ENCODE data around the gene ZC3H11A.

The ZC3H11A gene

DNA sequence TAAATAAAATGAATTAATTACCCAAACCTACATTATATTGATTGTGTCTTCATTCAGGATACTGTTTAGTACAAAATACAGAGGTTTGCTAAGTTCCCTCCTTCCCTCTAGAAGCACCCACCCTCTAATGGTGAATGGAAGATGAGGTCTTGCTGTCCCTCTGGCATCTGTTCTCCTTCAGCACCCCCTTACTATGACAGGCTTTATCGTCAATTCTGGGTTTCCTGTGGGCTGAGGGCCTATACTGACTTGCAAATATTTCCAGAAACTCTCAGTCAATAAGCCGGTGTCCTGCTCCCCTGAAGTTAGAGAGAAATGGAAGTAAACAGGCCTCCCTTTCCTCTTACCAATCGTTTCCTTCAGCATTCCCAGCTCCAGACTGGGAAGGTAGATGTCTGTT lies 17.3 kb upstream of the ZC3H11A start:
- Histone ChIP-seq H3F3A (ENCODE audit: insufficient read depth) (no peaks in the 10 kb centered on the region), H3K9me3 (ENCODE audit: insufficient read depth, low read length) (no peaks in the 10 kb centered on the region), H3K4me2 (ENCODE audit: low read depth, low read length, poor library complexity, severe bottlenecking) (no peak overlapping the region)

GRCh38 chr1:203778789-203779188 lies 16.6 kb upstream of the ZC3H11A start:
- H3K79me2 ChIP-seq (ENCODE audit: insufficient read depth, low read length) = no peaks in the 10 kb centered on the region
- H3K27ac ChIP-seq (ENCODE audit: low read depth, low read length) = no peak overlapping the region
- no peak overlapping the region for H3K4me3 ChIP-seq (ENCODE audit: insufficient read depth, low read length, poor library complexity, severe bottlenecking)
- H3K9me3 ChIP-seq (ENCODE audit: insufficient read depth, low read length) = no peaks in the 10 kb centered on the region
- H3K36me3 ChIP-seq (ENCODE audit: low read length) = no peaks in the 10 kb centered on the region
- no peaks in the 10 kb centered on the region for H3K27me3 ChIP-seq (ENCODE audit: low read length)
- no peaks in the 10 kb centered on the region for H4K20me1 ChIP-seq (ENCODE audit: low read depth, low read length)
- H3F3A ChIP-seq (ENCODE audit: insufficient read depth) = no peaks in the 10 kb centered on the region
- no peaks in the 10 kb centered on the region for H3K9me2 ChIP-seq (replicated peaks; ENCODE audit: insufficient read depth, low read length)
- no peak overlapping the region for H3K9ac ChIP-seq (ENCODE audit: low read length)
- no peak overlapping the region for H2AFZ ChIP-seq (ENCODE audit: low read depth, low read length, severe bottlenecking)
- no peak for TF ChIP-seq EZH2phosphoT487 (conservative IDR thresholded peaks at IDR 0.05; ENCODE audit: low read length)
- TF ChIP-seq, protein P1, sequence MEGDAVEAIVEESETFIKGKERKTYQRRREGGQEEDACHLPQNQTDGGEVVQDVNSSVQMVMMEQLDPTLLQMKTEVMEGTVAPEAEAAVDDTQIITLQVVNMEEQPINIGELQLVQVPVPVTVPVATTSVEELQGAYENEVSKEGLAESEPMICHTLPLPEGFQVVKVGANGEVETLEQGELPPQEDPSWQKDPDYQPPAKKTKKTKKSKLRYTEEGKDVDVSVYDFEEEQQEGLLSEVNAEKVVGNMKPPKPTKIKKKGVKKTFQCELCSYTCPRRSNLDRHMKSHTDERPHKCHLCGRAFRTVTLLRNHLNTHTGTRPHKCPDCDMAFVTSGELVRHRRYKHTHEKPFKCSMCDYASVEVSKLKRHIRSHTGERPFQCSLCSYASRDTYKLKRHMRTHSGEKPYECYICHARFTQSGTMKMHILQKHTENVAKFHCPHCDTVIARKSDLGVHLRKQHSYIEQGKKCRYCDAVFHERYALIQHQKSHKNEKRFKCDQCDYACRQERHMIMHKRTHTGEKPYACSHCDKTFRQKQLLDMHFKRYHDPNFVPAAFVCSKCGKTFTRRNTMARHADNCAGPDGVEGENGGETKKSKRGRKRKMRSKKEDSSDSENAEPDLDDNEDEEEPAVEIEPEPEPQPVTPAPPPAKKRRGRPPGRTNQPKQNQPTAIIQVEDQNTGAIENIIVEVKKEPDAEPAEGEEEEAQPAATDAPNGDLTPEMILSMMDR (IDR thresholded peaks at IDR 0.05; ENCODE audit: insufficient read depth, low read length, poor library complexity, severe bottlenecking) = no peak
- no peak overlapping the region for H3K4me2 ChIP-seq (ENCODE audit: low read depth, low read length, poor library complexity, severe bottlenecking)

More for the DNA sequence above, 17.3 kb upstream of the ZC3H11A start:
- Histone ChIP-seq H3K9ac (ENCODE audit: low read length) (no peak overlapping the region), H3K27ac (ENCODE audit: low read depth, low read length) (no peak overlapping the region), H3K9me2 (replicated peaks; ENCODE audit: insufficient read depth, low read length) (no peaks in the 10 kb centered on the region), H3K36me3 (ENCODE audit: low read length) (no peaks in the 10 kb centered on the region), H4K20me1 (ENCODE audit: low read depth, low read length) (no peaks in the 10 kb centered on the region), H3K4me3 (ENCODE audit: insufficient read depth, low read length, poor library complexity, severe bottlenecking) (no peak overlapping the region), H3K79me2 (ENCODE audit: insufficient read depth, low read length) (no peaks in the 10 kb centered on the region), H2AFZ (ENCODE audit: low read depth, low read length, severe bottlenecking) (no peak overlapping the region), H3K27me3 (ENCODE audit: low read length) (no peaks in the 10 kb centered on the region)
- no peak for TF ChIP-seq EZH2phosphoT487 (conservative IDR thresholded peaks at IDR 0.05; ENCODE audit: low read length)
- TF ChIP-seq, protein P1 (IDR thresholded peaks at IDR 0.05; ENCODE audit: insufficient read depth, low read length, poor library complexity, severe bottlenecking) = no peak

GRCh38 chr1:203781962-203782361 lies 13.5 kb upstream of the ZC3H11A start:
- Histone ChIP-seq H3K79me2 (ENCODE audit: insufficient read depth, low read length) (no peaks in the 10 kb centered on the region), H3K9me2 (replicated peaks; ENCODE audit: insufficient read depth, low read length) (no peaks in the 10 kb centered on the region), H3K36me3 (ENCODE audit: low read length) (no peaks in the 10 kb centered on the region), H2AFZ (ENCODE audit: low read depth, low read length, severe bottlenecking) (no peak overlapping the region), H3K4me2 (ENCODE audit: low read depth, low read length, poor library complexity, severe bottlenecking) (no peak overlapping the region), H3K4me3 (ENCODE audit: insufficient read depth, low read length, poor library complexity, severe bottlenecking) (no peak overlapping the region), H4K20me1 (ENCODE audit: low read depth, low read length) (no peaks in the 10 kb centered on the region), H3K9ac (ENCODE audit: low read length) (no peak overlapping the region), H3K27me3 (ENCODE audit: low read length) (no peaks in the 10 kb centered on the region), H3K27ac (ENCODE audit: low read depth, low read length) (no peak overlapping the region), H3F3A (ENCODE audit: insufficient read depth) (no peaks in the 10 kb centered on the region), H3K9me3 (ENCODE audit: insufficient read depth, low read length) (no peaks in the 10 kb centered on the region)
- TF ChIP-seq, protein P1 (IDR thresholded peaks at IDR 0.05; ENCODE audit: insufficient read depth, low read length, poor library complexity, severe bottlenecking) = no peak
- no peak for TF ChIP-seq EZH2phosphoT487 (conservative IDR thresholded peaks at IDR 0.05; ENCODE audit: low read length)
